Astrocyte (in vitro differentiated cells and primary cell): ENCODE data around the gene GHSR. TPM values are rescaled to one million over a fixed set of nuclear protein-coding genes. Genes with fewer than 3 reads are reported as not detected.
A peak's percentile ranks its signal among the peaks of the same experiment; 100 is the strongest.

Experiments used
- DNase-seq: peaks from one replicate; pipeline ENCODE4 v3.0.0-alpha.2; 2010; ENCODE audit warnings: low read depth
- FAIRE-seq: peaks from 2 replicates; lab custom pipeline; 2011; peaks lifted over from hg19 to GRCh38; lab: Jason Lieb, UNC
- H2AFZ ChIP-seq: 2 replicates; pipeline ENCODE4 v1.6.0; 2012; ENCODE audit warnings: low read depth, low read length, inconsistent platforms
- H3K27ac ChIP-seq: 2 replicates; pipeline ENCODE4 v1.5.1; 2011; ENCODE audit warnings: low read depth, low read length, inconsistent platforms
- H3K27me3 ChIP-seq: 2 replicates; pipeline ENCODE4 v1.6.0; 2011; ENCODE audit warnings: low read length, inconsistent platforms; ENCODE audit not compliant: insufficient read depth
- H3K36me3 ChIP-seq: 2 replicates; pipeline ENCODE4 v1.5.1; 2011; ENCODE audit warnings: low read length, inconsistent platforms; ENCODE audit not compliant: insufficient read depth
- H3K4me1 ChIP-seq: 2 replicates; pipeline ENCODE4 v1.5.1; 2011; ENCODE audit warnings: low read length, inconsistent platforms; ENCODE audit not compliant: insufficient read depth
- H3K4me2 ChIP-seq: 2 replicates; pipeline ENCODE4 v1.6.0; 2012; ENCODE audit warnings: low read length, inconsistent platforms
- H3K4me3 ChIP-seq: 2 replicates; pipeline ENCODE4 v1.5.1; 2011; ENCODE audit warnings: low read depth, mild to moderate bottlenecking, low read length, inconsistent platforms; ENCODE audit not compliant: insufficient read depth
- H3K79me2 ChIP-seq: 2 replicates; pipeline ENCODE4 v1.6.0; 2012; ENCODE audit warnings: mild to moderate bottlenecking, low read length, inconsistent platforms; ENCODE audit not compliant: insufficient read depth
- H3K9ac ChIP-seq: 2 replicates; pipeline ENCODE4 v1.6.0; 2012; ENCODE audit warnings: mild to moderate bottlenecking, low read length, inconsistent platforms
- H3K9me3 ChIP-seq: 2 replicates; pipeline ENCODE4 v1.5.1; 2012; ENCODE audit warnings: low read depth, mild to moderate bottlenecking, low read length, inconsistent platforms; ENCODE audit not compliant: insufficient read depth
- H4K20me1 ChIP-seq: 2 replicates; pipeline ENCODE4 v1.6.0; 2012; ENCODE audit warnings: low read length, inconsistent platforms; ENCODE audit not compliant: insufficient read depth
- H3K27ac Mint-ChIP-seq: one replicate; pipeline ENCODE4 v1.8.0; 2021; ENCODE audit warnings: mild to moderate bottlenecking, mixed read lengths; ENCODE audit not compliant: unreplicated experiment
- H3K27me3 Mint-ChIP-seq: one replicate; pipeline ENCODE4 v1.8.0; 2021; ENCODE audit warnings: low read depth, mixed read lengths; ENCODE audit not compliant: unreplicated experiment
- H3K36me3 Mint-ChIP-seq: one replicate; pipeline ENCODE4 v1.8.0; 2021; ENCODE audit warnings: low read depth, mixed read lengths; ENCODE audit not compliant: unreplicated experiment
- H3K4me1 Mint-ChIP-seq: one replicate; pipeline ENCODE4 v1.8.0; 2021; ENCODE audit warnings: low read depth, mixed read lengths; ENCODE audit not compliant: unreplicated experiment
- H3K4me3 Mint-ChIP-seq: one replicate; pipeline ENCODE4 v1.8.0; 2021; ENCODE audit warnings: mild to moderate bottlenecking, moderate library complexity, mixed read lengths; ENCODE audit not compliant: unreplicated experiment
- H3K9me3 Mint-ChIP-seq: one replicate; pipeline ENCODE4 v1.8.0; 2021; ENCODE audit warnings: mild to moderate bottlenecking, mixed read lengths; ENCODE audit not compliant: unreplicated experiment
- EZH2 ChIP-seq: IDR thresholded peaks from 2 replicates; pipeline ENCODE4 v1.6.1; 2012; ENCODE audit warnings: mild to moderate bottlenecking, low read length, inconsistent platforms; ENCODE audit not compliant: insufficient read depth
- total RNA-seq: library from RNA; stranded (reverse); gene quantifications from 2 replicates; pipeline ENCODE4 v1.2.1, GENCODE V29; 2021
- TF ChIP-seq, protein P1 (sequence below): IDR thresholded peaks from 2 replicates; pipeline ENCODE4 v1.5.1; 2011; ENCODE audit warnings: low read depth, mild to moderate bottlenecking, inconsistent platforms, low read length, moderate library complexity; ENCODE audit not compliant: insufficient read depth

Gene GHSR
- total RNA-seq, 1 donor from 2014 or later: not detected

DNA sequence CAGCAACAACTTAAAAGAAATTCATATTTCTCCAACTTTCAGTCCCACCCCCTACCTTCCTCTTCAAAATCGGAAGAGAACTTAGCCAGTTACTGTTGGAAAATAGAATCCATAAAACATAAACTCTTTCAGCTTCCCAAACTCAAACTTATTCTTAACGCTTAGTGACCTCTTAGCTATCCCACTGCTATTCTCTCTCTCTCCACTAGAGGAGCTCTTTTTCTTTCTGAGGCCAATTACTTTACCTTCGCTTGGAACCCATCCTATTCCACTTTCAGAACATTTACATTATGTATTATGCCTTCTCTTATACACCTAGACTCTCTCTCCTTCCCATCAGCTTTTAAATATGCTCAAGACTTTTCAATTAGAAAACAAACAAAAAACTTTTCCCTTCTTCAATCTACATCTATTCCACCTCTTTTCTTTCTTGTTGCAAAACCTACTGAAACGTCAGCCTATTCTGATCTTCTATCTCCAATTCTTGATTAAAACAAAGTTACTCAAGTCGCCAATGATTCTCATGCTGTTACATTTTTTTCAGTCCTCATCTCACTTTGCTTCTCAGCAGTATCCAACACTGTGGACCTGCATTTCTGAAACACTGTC is 13.4 kb upstream of the GHSR start:
- no peaks in the 10 kb centered on the region for H3K27me3 Mint-ChIP-seq
- Histone ChIP-seq H3K4me2 (no peak overlapping the region), H3K4me1 (no peaks in the 10 kb centered on the region), H3K9me3 (no peaks in the 10 kb centered on the region), H3K36me3 (no peaks in the 10 kb centered on the region), H3K27ac (no peak overlapping the region), H2AFZ (no peak overlapping the region), H4K20me1 (no peaks in the 10 kb centered on the region), H3K79me2 (no peaks in the 10 kb centered on the region), H3K27me3 (no peaks in the 10 kb centered on the region), H3K9ac (no peak overlapping the region), H3K4me3 (no peak overlapping the region)
- no peak for DNase-seq
- peaks cover 4% of the 10 kb centered on the region for H3K4me1 Mint-ChIP-seq
- no peaks in the 10 kb centered on the region for H3K36me3 Mint-ChIP-seq
- FAIRE-seq: peak; percentile 37
- no peak for TF ChIP-seq EZH2
- TF ChIP-seq, protein P1, sequence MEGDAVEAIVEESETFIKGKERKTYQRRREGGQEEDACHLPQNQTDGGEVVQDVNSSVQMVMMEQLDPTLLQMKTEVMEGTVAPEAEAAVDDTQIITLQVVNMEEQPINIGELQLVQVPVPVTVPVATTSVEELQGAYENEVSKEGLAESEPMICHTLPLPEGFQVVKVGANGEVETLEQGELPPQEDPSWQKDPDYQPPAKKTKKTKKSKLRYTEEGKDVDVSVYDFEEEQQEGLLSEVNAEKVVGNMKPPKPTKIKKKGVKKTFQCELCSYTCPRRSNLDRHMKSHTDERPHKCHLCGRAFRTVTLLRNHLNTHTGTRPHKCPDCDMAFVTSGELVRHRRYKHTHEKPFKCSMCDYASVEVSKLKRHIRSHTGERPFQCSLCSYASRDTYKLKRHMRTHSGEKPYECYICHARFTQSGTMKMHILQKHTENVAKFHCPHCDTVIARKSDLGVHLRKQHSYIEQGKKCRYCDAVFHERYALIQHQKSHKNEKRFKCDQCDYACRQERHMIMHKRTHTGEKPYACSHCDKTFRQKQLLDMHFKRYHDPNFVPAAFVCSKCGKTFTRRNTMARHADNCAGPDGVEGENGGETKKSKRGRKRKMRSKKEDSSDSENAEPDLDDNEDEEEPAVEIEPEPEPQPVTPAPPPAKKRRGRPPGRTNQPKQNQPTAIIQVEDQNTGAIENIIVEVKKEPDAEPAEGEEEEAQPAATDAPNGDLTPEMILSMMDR: peak; percentile 94
- no peak overlapping the region for H3K27ac Mint-ChIP-seq
- no peak overlapping the region for H3K4me3 Mint-ChIP-seq
- no peaks in the 10 kb centered on the region for H3K9me3 Mint-ChIP-seq

DNA sequence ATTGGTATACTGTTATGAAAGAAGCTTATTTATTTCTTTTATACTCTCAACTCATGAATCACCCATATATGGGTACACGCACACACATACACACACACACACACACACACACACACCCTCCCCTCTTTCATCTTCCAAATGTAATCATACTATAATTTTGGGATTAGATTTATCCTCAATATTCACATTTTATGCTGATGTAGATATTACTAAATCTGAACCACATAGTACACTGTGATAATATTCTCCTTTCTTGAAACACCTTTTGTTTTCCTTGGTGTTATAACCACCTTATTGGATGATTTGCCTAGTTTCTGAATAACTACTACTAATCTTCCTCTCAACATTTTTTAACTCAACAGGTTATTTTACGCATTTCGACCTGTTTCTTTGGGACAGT is 8.1 kb upstream of the GHSR start:
- H3K79me2 ChIP-seq: no peaks in the 10 kb centered on the region
- no peaks in the 10 kb centered on the region for H3K36me3 ChIP-seq
- H3K9ac ChIP-seq: no peak overlapping the region
- H3K4me1 Mint-ChIP-seq: no peaks in the 10 kb centered on the region
- no peaks in the 10 kb centered on the region for H3K9me3 Mint-ChIP-seq
- H2AFZ ChIP-seq: no peak overlapping the region
- TF ChIP-seq EZH2: no peak
- TF ChIP-seq, protein P1: no peak
- no peak overlapping the region for H3K4me2 ChIP-seq
- H3K27ac Mint-ChIP-seq: no peak overlapping the region
- peaks cover 4% of the 10 kb centered on the region for H3K27me3 Mint-ChIP-seq
- H3K27me3 ChIP-seq: no peaks in the 10 kb centered on the region
- no peaks in the 10 kb centered on the region for H3K9me3 ChIP-seq
- no peaks in the 10 kb centered on the region for H3K36me3 Mint-ChIP-seq
- H4K20me1 ChIP-seq: no peaks in the 10 kb centered on the region
- no peak for FAIRE-seq
- no peak overlapping the region for H3K27ac ChIP-seq
- H3K4me1 ChIP-seq: no peaks in the 10 kb centered on the region
- no peak for DNase-seq
- H3K4me3 ChIP-seq: no peak overlapping the region
- no peak overlapping the region for H3K4me3 Mint-ChIP-seq

DNA sequence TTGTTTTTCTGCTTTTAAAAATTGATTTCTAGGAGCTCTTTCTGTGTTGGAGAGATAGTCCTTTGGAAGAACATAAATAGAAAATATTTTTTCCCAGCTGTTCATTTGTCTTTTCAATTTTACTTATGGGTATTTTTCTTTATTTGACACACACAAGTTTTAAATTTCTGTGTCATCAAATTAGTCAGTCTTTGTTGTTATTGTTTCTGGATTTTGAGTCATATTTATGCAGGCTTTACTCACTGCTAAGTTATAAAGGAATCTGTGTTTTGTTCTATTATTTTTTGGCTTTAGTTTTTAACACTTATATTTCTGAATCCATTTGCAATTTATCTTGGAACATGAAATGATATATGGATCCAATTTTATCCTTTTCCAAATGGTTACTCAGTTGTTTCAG is 5.9 kb upstream of the GHSR start:
- Histone ChIP-seq H3K4me3 (no peak overlapping the region), H3K9me3 (no peaks in the 10 kb centered on the region), H2AFZ (no peak overlapping the region), H3K4me1 (no peaks in the 10 kb centered on the region), H3K27me3 (peaks cover 7% of the 10 kb centered on the region), H4K20me1 (no peaks in the 10 kb centered on the region), H3K4me2 (no peak overlapping the region), H3K27ac (no peak overlapping the region), H3K79me2 (no peaks in the 10 kb centered on the region), H3K9ac (no peak overlapping the region), H3K36me3 (no peaks in the 10 kb centered on the region)
- Mint-ChIP-seq H3K36me3 (no peaks in the 10 kb centered on the region), H3K4me3 (no peak overlapping the region), H3K9me3 (peaks cover 8% of the 10 kb centered on the region), H3K27me3 (peaks cover 20% of the 10 kb centered on the region), H3K4me1 (no peaks in the 10 kb centered on the region), H3K27ac (no peak overlapping the region)
- DNase-seq (no peak), FAIRE-seq (no peak)
- TF ChIP-seq EZH2: no peak
- TF ChIP-seq, protein P1: no peak
